Activated T-helper 1 cell treated with anti-CD3 and anti-CD28 coated beads, Interleukin-12 subunit alpha, Interleukin-12 subunit beta, Interleukin-2, Interleukin-4 antibody, amounts not matched to agents 30 ng/mL and 10 ng/mL and 1 ng/mL, durations not matched to agents 14 hours and 24 hours and 36 hours (primary cell): ENCODE results near the gene AMIGO3. TPM values are rescaled to one million over a fixed set of nuclear protein-coding genes. Genes with fewer than 3 reads are reported as not detected.
"Not testable (repeated sequence)": the region's sequence is repeated elsewhere in the genome, so short reads cannot be mapped to it uniquely, and the experiment has no call there.

ENCODE experiments used
- DNase-seq: peaks from one replicate; pipeline ENCODE4 v3.0.0; 2021; ENCODE audit warnings: low spot score
- H3K27ac Mint-ChIP-seq: one replicate; pipeline ENCODE4 v1.8.0; 2021; ENCODE audit warnings: mild to moderate bottlenecking, mixed read lengths
- H3K27me3 Mint-ChIP-seq: one replicate; pipeline ENCODE4 v1.8.0; 2022; ENCODE audit warnings: mild to moderate bottlenecking, moderate library complexity, mixed read lengths; ENCODE audit not compliant: insufficient read depth
- H3K36me3 Mint-ChIP-seq: one replicate; pipeline ENCODE4 v1.8.0; 2021; ENCODE audit warnings: low read depth, mixed read lengths
- H3K4me1 Mint-ChIP-seq: one replicate; pipeline ENCODE4 v1.8.0; 2021; ENCODE audit warnings: low read depth, mixed read lengths
- H3K4me3 Mint-ChIP-seq: one replicate; pipeline ENCODE4 v1.8.0; 2021; ENCODE audit warnings: mild to moderate bottlenecking, moderate library complexity, mixed read lengths
- H3K9me3 Mint-ChIP-seq: one replicate; pipeline ENCODE4 v1.8.0; 2021; ENCODE audit warnings: mixed read lengths
- intact Hi-C: fragments of 100-400 bp; cut with micrococcal nuclease; formaldehyde crosslinking; loops from one replicate; pipeline ENCODE4 v1.15.1; 2024
- total RNA-seq: library from RNA; stranded (reverse); gene quantifications from 2 replicates; pipeline ENCODE4 v1.2.3, GENCODE V29; 2022

Gene AMIGO3
- total RNA-seq, 1 donor from 2014 or later, result 0.39 TPM

DNA sequence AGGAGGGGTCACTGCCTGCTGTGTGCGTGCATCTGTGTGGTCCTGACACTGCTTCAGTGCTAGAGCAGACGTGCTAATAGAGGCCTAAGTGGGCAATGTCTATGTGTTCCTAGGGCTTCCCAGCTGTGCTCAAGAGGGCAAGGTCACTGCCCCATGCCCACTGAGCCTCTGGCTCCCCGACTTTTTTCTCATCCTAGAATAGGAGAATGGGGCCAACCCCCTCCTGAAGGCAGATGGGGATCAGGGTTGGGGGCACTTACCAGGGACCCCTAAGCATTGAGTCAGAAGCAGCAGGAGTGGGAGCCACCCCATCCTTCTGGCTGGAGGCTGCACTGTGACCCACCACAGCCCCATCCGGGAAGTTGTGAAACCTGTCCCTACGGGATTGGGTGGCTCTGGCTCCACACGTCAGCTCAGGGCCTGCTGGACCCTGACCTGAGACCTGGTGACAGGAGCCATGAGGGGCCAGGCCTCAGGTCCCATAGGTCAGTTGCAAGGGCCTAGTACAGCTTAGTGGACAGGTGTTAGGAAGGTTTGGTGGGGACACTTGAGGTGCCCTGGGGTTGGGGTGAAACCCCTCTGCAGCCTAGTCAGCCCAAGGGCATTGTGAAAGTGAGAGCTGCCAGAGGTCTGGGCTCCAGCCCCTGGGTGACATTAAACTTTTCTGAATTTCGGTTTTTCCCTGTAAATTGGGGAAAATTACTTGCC, 31.0 kb downstream of the AMIGO3 start:
- not testable (repeated sequence) for DNase-seq, H3K9me3 Mint-ChIP-seq, H3K36me3 Mint-ChIP-seq, H3K27me3 Mint-ChIP-seq
- Mint-ChIP-seq H3K27ac (peak overlapping the region; percentile 91), H3K4me3 (peak overlapping the region; percentile 97), H3K4me1 (peaks cover 21% of the 10 kb centered on the region)
- intact Hi-C loops, result loop anchor here (1.0 to 5.0 kb wide), 4 partner anchors 14 to 596 kb away; partner anchors contain the start of genes AMIGO3, APEH, QRICH1 and TRAIP

DNA sequence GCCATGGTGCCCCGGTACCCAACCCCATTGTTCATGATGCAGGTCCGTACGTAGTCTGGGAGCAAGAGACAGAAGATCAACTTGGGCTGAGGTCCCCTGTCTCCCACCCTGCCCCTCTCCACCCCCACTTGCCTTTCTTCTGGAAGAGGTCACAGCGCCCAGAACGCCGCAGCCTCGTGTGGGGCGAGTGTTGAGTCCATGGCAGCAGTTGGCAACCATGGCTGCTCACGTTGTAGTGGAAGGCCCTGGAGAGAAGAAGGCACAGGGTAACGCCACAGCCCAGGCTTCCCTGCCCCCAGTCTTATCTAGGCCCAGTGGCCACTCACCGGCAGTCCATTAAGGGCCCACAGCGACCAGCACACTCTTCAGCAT, 32.1 kb downstream of the AMIGO3 start:
- not testable (repeated sequence) for H3K27ac Mint-ChIP-seq, H3K36me3 Mint-ChIP-seq, H3K9me3 Mint-ChIP-seq, H3K27me3 Mint-ChIP-seq, DNase-seq
- intact Hi-C loops, result loop anchor here (5.0 kb wide), 1 partner anchor 595 kb away; the partner anchor contains the start of gene QRICH1
- Mint-ChIP-seq H3K4me1 (peaks cover 21% of the 10 kb centered on the region), H3K4me3 (peak overlapping the region; percentile 11)

DNA sequence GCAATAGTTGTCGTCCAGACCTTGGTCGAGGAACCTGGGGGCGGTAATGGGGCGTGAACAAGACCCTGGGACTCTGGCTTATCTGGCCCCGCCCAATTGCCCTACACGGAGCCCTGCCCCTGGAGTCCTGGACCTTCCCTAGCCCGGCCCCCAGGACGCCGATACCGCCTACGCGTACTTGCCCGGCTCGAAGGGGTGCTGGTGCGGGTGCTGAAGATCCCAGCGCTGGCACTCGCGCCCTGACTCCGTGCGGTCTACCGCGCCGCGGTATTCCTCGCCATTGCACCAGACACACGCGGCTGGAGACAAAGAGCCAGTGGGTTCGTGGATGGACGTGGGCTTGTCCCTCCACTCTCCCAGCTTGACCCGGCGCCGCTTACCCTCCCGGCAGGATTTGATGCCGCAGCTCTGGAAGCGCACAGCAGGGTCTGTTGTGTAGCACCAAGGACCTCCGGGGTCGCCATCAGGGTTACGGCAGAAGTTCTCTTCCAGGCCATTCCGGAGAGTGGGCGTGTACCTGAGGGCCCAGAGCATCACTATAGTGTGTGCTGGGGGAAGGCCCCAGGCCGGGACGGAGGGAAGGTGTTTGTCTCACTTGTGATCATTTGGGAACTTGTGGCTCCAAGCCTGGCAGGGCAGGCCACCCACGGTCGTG, 32.6 kb downstream of the AMIGO3 start:
- not testable (repeated sequence) for H3K9me3 Mint-ChIP-seq, H3K27ac Mint-ChIP-seq, H3K4me3 Mint-ChIP-seq

DNA sequence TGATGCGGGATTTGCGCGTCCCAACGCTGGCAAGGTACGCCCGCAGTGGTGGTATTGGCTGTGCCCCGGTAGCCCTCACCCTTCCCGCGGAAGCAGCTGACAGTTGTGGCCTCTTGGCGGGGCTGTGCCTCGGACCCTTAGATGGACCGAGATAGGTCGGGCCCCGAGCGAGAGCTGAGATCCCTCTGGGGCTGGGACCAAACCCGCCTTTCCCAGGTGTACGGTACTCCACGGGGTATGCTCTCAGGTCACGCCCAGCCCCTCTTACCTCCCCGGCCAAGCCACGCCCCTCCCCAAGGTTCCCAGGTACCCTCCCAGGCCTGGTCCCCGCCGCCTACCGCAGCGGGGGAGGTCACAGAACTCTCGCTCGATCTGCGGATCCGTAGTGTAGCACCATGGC, 33.1 kb downstream of the AMIGO3 start:
- intact Hi-C loops, result loop anchor here (5.0 kb wide), 1 partner anchor 594 kb away; the partner anchor contains the start of gene QRICH1
- H3K27ac Mint-ChIP-seq, H3K27me3 Mint-ChIP-seq, H3K4me3 Mint-ChIP-seq, H3K36me3 Mint-ChIP-seq, DNase-seq, H3K9me3 Mint-ChIP-seq: not testable (repeated sequence)
- peaks cover 21% of the 10 kb centered on the region for H3K4me1 Mint-ChIP-seq

More for the DNA sequence above, 32.6 kb downstream of the AMIGO3 start:
- DNase-seq, H3K36me3 Mint-ChIP-seq, H3K27me3 Mint-ChIP-seq: not testable (repeated sequence)
- peaks cover 21% of the 10 kb centered on the region for H3K4me1 Mint-ChIP-seq
- intact Hi-C loops, result loop anchor here (5.0 kb wide), 1 partner anchor 595 kb away; the partner anchor contains the start of gene QRICH1

DNA sequence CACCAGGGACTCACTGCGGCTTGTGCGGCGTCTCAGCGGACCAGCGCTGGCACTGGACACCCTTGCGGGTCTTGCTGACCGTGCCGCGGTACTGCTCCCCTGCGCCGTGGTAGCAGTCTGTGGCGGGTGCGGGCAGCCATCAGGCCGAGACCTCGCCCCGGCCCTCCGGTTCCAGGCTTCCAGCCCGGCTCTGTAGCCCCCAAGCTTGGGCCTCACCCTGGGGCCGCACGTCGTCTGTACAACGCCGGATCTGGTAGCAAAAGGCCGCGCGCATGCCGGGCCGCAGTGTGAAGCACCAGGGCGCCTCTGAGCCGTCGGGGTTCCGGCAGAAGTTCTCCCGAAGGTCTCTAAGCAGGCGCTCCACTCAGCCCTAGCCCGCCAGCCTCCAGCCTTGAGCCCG, 33.6 kb downstream of the AMIGO3 start:
- DNase-seq, H3K36me3 Mint-ChIP-seq, H3K27ac Mint-ChIP-seq, H3K4me3 Mint-ChIP-seq, H3K9me3 Mint-ChIP-seq, H3K27me3 Mint-ChIP-seq: not testable (repeated sequence)
- H3K4me1 Mint-ChIP-seq, result peaks cover 17% of the 10 kb centered on the region
- intact Hi-C loops, result loop anchor here (5.0 kb wide), 1 partner anchor 594 kb away; the partner anchor contains the start of gene QRICH1

DNA sequence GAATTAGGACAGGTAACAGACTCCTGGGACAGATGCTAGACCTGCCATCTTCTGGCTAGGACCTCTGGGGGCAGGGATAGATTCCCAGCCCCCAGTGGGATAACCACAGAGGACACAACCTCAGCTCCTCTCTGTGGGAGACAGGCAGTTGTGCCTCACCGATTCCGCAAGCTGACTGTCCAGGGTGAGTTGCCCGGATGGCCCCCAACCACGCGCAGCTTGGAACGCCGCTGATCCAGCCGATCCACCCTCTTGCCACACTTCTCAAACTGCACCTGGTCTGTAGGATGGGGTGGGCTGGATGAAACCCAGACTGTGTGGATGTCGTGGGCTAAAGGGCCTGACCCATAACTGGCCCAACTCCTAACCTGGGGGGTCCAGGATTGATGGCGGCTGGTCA, 34.4 kb downstream of the AMIGO3 start:
- not testable (repeated sequence) for H3K27me3 Mint-ChIP-seq, H3K4me1 Mint-ChIP-seq, H3K4me3 Mint-ChIP-seq, H3K36me3 Mint-ChIP-seq, H3K27ac Mint-ChIP-seq, DNase-seq, H3K9me3 Mint-ChIP-seq
- intact Hi-C loops, result loop anchor here (5.0 kb wide), 1 partner anchor 593 kb away; the partner anchor contains the start of gene QRICH1

DNA sequence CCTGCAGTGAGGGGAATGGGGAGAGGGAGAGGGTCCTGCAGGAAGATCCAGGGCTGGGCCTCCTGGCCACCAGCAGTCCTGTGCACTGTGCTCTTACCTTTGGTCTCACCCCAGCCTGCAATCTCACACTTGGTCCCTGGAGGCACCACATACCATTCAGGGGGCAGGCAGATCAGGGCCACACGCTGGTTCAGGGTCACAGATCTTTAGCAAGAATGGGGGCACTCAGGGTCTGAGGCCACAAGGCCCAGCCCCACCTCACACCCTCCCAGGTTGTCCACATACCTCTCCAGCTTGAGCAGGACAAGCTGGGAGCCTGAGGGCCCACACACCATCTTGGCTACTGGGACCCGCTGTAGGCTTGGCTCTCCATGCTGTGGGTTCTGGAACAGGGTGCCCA, 35.0 kb downstream of the AMIGO3 start:
- H3K4me1 Mint-ChIP-seq, result not testable (repeated sequence)

DNA sequence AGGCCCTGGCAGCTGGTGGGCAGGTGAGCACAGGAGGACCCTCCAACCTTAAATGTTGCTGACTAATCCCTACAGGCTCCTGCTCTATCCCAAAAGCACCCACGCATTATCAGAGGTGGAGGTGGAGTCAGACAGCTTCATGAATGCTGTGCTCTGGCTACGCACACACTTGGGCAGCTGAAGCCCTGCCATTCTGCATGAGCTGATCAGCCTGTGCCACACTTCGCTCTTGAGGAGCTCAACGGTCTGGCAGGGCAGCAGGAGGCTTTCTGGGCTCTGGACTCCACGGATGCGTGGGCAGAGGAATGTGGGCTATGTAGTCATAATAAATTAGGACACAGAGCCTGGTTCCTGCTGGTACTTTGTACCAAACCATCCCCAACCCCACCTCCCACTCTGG, 36.3 kb downstream of the AMIGO3 start:
- Mint-ChIP-seq H3K9me3 (no peaks in the 10 kb centered on the region), H3K27me3 (peaks cover 2% of the 10 kb centered on the region), H3K4me3 (no peak overlapping the region), H3K36me3 (peaks cover 16% of the 10 kb centered on the region), H3K27ac (no peak overlapping the region), H3K4me1 (no peaks in the 10 kb centered on the region)
- intact Hi-C loops, result no loop called here
- no peak for DNase-seq

More for the DNA sequence above, 35.0 kb downstream of the AMIGO3 start:
- peaks cover 14% of the 10 kb centered on the region for H3K36me3 Mint-ChIP-seq
- H3K27ac Mint-ChIP-seq, H3K27me3 Mint-ChIP-seq, intact Hi-C loops, H3K4me3 Mint-ChIP-seq, H3K9me3 Mint-ChIP-seq, DNase-seq: not testable (repeated sequence)

DNA sequence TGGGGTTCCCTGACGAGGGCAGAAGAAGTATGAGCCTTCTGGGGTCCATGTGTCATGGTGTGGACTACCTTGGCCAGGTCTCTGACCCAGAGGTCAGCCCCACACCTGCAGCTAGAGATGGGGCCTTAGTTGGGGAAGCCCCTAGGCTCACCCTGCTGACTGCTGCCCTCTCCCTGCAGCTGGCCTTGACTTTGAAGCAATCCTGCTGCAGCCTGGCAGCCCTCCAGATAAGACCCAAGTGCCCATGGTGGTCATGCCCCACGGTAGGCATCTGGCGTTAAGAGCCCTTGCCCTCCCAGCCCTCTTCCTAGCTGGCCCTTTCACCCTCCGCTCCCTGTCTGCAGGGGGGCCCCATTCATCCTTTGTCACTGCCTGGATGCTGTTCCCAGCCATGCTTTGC, 37.9 kb downstream of the AMIGO3 start:
- intact Hi-C loops, result no loop called here
- Mint-ChIP-seq H3K9me3 (no peaks in the 10 kb centered on the region), H3K27ac (no peak overlapping the region), H3K36me3 (peaks cover 24% of the 10 kb centered on the region), H3K4me3 (no peak overlapping the region), H3K27me3 (peaks cover 2% of the 10 kb centered on the region), H3K4me1 (no peaks in the 10 kb centered on the region)
- DNase-seq, result no peak

DNA sequence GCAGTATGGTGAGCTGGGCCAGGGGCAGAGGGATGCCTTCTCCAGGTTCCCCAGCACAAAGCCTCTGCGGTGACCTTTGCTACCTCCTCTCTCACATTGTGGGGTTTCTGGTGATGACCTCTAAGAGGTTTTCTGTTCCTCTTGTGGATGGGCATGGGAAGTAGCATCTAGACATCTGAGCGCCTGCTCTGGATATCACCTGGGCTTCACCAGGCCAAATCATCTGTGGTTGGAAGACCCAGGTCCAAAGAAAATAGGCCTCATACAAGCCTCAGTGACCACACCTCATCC, 38.3 kb downstream of the AMIGO3 start:
- intact Hi-C loops, result no loop called here
- H3K27me3 Mint-ChIP-seq, result peaks cover 2% of the 10 kb centered on the region
- no peak overlapping the region for H3K27ac Mint-ChIP-seq
- H3K4me1 Mint-ChIP-seq, result no peaks in the 10 kb centered on the region
- no peaks in the 10 kb centered on the region for H3K9me3 Mint-ChIP-seq
- H3K4me3 Mint-ChIP-seq, result no peak overlapping the region
- peaks cover 25% of the 10 kb centered on the region for H3K36me3 Mint-ChIP-seq
- no peak for DNase-seq

DNA sequence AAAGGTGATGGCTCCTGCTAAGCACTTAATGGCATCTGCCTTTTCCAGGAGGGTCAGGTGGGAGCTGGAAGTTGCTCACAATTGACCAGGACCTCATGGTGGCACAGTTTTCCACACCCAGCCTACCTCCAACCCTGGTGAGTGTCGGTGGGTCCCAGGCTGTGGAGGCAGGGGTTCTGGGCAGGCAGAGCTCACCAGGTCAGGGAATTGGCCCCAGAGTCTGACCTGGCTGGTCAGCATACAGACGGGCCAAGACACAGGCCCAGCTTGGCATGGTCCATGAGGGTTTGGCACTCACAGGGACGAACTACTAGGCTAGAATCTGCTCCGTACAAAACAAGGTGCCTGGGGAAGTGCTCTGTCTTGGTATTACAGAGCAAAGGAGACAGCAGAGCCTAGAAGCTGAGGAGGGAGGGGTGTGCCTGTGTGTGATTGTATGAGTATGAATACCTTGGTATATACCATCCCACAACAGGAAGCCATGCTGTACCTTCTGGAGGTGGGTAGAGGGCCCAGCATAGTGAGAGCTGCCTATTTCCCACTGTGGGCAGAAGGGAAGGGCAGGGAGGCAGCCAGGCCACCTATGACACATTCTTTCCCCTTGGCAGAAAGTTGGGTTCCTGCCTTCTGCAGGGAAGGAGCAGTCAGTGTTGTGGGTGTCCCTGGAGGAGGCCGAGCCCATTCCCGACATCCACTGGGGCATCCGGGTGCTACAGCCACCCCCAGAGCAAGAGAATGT, 38.8 kb downstream of the AMIGO3 start:
- Mint-ChIP-seq H3K27me3 (peaks cover 2% of the 10 kb centered on the region), H3K4me3 (no peak overlapping the region), H3K27ac (no peak overlapping the region), H3K4me1 (no peaks in the 10 kb centered on the region), H3K9me3 (no peaks in the 10 kb centered on the region), H3K36me3 (peaks cover 28% of the 10 kb centered on the region)
- DNase-seq, result no peak
- intact Hi-C loops, result no loop called here

DNA sequence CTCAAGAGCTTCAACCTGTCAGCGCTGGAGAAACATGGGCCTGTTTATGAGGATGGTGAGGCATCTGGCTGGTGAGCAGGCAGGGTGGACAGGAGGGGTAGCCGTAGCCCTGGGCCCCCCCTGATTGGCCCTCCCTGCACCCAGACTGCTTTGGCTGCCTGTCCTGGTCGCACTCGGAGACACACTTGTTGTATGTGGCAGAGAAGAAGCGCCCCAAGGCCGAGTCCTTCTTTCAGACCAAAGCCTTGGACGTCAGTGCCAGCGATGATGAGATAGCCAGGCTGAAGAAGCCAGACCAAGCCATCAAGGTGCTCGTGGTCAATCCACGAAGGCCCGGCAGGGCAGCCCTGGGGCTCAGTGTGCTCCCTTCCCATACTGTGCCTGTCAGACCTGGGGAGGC, 43.6 kb downstream of the AMIGO3 start:
- no peak overlapping the region for H3K4me3 Mint-ChIP-seq
- H3K27ac Mint-ChIP-seq, result no peak overlapping the region
- DNase-seq, result no peak
- H3K9me3 Mint-ChIP-seq, result no peaks in the 10 kb centered on the region
- H3K4me1 Mint-ChIP-seq, result peaks cover 19% of the 10 kb centered on the region
- intact Hi-C loops, result loop anchor here (2.0 kb wide), 1 partner anchor 1119 kb away; the partner anchor contains the start of gene PFKFB4
- no peaks in the 10 kb centered on the region for H3K27me3 Mint-ChIP-seq
- H3K36me3 Mint-ChIP-seq, result peaks cover 22% of the 10 kb centered on the region

DNA sequence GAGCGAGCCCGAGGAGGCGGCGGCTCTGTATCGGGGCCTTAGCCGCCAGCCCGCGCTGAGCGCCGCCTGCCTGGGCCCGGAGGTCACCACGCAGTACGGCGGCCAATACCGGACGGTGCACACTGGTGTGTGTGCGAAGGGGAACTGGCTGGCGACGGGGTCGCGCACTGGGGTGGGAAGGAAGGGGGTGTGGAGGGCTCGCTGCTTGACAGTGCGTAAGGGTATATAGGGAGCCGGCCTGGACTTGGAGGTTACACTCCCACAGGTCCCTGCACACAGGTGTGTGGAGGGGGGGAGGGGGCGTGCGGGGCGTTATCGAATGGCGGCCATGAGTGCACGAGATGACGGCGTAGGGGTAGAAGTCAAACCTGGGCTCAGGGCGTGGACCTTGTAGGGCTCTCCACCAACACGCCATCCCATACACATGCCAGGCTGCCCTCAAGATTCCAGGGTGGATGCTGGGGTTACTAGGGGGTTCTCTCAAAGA, 44.9 kb downstream of the AMIGO3 start:
- no peak for DNase-seq
- intact Hi-C loops, result loop anchor here (1.0 to 5.0 kb wide), 10 partner anchors 15 to 1118 kb away; partner anchors contain the start of genes AMIGO3, DAG1, GMPPB and GNAI2
- no peaks in the 10 kb centered on the region for H3K27me3 Mint-ChIP-seq
- H3K36me3 Mint-ChIP-seq, result peaks cover 17% of the 10 kb centered on the region
- H3K4me3 Mint-ChIP-seq, result peak overlapping the region; percentile 87
- no peaks in the 10 kb centered on the region for H3K9me3 Mint-ChIP-seq
- peaks cover 19% of the 10 kb centered on the region for H3K4me1 Mint-ChIP-seq
- H3K27ac Mint-ChIP-seq, result no peak overlapping the region
